GM19025 (cell line): ENCODE data around the gene RORB.

ENCODE experiments used
- ATAC-seq: cut with Tn5 transposase; IDR thresholded peaks from one replicate; pipeline ENCODE4 v1.9.1; 2021; ENCODE audit warnings: mild to moderate bottlenecking, low read depth, moderate library complexity; ENCODE audit not compliant: unreplicated experiment

Gene RORB

DNA sequence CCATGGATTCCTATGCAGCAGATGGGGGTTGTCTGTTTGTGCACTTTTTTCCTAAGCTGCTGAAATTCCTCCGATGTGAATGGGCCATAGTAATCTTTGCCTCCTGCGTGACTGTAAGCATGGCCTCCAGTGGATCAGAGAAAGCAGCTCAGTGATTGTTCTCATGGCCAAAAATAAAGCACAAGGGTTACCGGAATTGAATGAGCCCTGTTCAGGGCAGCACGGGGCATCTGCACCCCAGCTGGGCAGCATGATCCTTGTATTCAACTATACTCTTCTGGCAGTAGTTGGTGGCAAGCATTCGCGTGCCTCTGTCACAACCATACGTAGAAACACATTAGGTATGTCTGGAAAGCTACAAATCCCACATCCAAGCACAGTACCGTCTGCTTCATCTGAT lies 193.9 kb downstream of the RORB start:
- ATAC-seq = no peak

DNA sequence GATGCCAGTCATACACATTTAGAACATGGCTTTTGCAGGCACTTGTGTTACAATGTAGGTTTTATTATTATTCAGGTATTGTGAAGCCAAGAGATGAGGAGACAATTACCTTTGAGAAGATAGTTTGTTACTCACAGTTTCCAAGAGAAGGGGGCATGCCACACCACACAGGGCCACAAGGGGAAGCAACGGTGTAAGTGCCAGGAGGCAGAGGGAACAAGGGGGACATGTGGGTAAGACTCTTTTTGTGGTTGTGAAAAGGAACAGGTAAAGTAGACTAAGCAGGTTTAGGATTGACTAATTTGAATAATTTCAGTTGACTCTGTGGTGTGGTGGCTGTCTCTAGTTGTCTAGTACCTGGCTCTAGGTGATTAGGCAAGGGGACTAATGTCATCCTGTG lies 199.4 kb downstream of the RORB start:
- no peak for ATAC-seq

DNA sequence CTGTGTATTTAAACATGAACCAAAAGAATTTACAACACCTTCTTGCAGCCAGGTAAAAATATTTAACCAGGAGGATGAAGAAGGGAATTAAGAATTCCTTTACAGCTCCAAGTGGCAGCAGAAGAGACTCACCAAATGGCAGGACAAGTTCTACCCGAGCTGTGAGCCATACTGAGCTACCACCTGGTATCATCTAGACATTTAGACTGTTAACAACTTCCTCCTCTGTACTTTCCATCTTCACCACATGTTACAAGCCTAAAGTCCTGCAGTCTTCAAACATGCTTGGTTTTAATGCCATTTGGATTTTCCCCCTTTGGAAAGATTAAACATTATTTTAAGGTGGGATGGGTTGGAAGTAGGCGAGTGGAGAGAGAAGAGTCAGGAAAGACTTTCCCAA lies 200.4 kb downstream of the RORB start:
- no peak for ATAC-seq

DNA sequence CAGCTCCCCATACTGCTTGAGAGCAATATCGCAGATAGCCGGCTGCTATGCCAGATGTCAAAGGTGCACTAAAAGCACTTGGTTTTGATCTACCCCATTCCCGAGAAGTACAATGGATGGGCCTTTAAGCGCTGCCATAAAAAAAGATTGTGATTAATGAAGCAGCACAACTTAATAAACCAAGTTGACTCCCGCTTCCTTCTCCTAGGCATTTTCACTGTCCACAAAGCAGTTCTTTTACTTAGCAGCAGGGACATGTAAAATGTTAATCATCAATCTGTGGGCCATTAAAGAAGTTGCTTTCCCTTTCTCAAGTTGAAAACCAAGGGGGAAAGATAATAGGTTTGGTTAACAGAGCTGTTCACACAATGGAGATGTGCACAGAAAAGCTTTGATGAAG lies 214.2 kb downstream of the RORB start:
- ATAC-seq = no peak

DNA sequence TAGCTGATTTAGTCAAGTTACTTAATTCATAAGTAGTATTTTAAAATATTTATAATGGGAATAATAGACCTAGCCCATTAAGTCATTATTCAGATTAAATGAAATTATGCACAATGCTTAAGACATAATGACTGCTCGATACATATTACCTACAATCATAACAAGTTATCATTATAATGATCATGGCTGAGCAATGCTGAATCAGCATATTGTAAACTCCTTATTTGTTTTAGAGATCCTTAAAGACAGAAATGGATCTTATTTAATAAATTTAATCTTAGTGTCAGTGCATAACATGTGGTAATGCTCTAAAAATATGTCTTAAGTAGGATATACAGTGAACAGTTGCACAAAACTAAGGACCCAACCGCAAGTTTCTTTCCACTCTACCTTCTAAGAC lies 221.6 kb downstream of the RORB start:
- no peak for ATAC-seq

DNA sequence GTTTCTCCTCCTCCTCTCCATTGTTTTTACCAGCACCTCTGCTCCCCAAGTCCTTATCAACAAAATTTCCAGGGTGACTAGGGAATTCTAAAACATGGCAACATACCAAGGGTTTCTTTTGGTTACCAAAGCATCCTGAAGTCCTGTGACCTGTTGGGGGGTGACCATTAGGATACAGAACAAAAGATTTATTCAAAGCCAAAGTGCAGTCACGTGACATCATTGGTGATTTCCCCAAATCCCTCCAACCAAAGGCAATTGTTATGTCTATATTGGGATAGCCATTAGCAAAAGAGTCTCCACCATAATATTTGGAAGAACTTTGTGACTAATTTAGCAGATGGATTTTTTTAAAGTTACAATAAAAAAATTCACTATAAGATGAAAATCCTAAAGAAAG lies 222.2 kb downstream of the RORB start:
- no peak for ATAC-seq

DNA sequence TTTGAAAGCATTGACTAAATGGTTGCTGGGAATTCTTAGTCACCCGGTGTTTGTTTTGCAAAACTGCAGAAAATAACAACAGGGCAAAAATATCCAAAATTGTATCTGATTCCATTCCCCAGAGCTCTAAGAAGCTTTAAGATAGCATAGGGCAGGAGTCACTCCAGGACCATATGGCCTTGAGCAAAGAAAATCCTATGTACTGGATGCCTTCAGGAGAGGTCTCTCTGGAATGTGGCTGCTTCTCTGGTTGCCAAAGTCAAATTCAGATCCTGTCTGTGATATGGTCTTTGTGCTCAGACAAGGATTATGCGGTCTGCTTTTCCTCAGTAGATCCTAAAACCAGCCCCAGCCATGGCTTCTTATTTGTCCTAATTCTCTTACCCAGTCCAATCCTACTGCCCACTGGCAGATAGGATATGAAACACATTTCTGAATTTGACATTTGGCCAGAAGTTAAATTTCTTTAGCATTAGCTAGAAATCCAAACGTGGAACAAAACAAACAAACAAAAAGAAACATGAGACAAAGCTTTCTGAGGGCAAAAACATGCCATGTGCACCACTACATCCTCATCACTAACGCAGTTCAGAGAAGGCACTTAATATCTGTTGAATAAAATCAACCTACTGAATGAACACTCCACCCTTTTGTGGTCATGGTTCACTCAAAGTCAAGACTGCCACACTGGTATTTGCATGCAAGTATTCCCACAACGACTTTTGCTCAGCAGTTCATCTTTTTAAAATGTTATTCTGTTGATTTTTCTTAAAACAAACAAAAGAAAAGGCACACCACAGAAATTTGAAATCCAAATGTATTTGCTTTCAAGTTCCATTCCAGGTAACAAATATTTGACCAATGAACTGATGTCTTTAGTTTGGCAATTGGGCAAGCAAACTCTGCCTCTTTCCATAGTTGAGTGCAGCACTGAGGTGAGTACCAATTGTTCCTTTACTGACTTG lies 224.8 kb downstream of the RORB start:
- no peak for ATAC-seq

DNA sequence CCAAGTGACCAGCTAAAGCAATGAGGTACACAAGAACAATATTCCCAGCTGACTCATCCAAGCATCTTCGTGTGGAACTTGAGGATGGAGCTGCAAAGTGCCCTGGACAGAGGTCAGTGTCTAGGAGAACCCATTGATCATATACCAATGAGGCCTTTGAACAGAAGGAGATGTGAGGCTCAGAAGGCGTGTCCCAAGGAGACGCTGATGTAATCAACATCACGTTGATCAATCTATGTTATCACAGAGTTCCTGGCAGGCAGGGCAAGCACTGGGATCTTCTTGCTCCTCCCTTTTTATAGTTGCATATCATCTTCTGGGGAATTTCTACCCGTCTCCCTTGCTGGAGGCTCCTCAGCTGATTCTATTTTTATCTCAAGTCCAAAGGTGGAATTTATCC lies 227.2 kb downstream of the RORB start:
- ATAC-seq = no peak

DNA sequence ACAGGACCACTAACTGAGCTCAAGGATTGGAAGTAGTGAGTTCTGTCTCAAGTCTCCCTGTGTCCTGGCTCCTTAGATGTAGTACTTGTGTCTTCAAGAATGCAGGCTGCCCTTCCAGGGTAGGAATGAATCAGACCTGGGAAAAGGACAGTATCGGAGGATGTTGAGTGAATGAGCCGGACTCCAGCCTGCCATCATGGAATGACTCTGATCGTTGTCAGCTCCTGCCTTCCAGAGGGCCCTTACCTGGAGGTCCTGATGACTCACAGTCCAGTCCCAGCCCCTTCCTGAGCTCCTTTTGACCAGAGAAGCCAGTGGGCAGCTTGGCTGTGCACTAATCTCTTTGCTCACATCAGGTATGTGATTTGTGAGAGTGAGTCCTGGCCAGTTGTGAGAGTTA lies 229.4 kb downstream of the RORB start:
- ATAC-seq = no peak

DNA sequence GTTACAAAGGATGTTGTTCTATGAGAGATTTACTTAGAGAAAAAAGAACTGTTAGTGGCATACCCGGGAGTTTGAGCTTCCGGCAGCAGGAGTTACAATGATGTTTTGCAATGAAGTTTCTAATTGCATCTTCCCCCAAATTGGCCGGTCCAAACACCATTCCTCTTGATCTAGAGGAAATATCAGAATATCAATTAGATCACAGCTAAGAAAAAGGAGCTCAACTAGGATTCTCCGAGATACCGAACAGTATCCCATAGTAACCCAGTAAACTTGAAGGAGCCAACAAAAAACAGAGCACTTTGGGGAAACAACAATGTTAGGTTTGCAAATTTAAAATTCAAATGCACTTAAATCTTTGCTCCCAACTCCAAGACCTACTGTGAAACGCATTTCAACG lies 231.0 kb downstream of the RORB start:
- no peak for ATAC-seq

DNA sequence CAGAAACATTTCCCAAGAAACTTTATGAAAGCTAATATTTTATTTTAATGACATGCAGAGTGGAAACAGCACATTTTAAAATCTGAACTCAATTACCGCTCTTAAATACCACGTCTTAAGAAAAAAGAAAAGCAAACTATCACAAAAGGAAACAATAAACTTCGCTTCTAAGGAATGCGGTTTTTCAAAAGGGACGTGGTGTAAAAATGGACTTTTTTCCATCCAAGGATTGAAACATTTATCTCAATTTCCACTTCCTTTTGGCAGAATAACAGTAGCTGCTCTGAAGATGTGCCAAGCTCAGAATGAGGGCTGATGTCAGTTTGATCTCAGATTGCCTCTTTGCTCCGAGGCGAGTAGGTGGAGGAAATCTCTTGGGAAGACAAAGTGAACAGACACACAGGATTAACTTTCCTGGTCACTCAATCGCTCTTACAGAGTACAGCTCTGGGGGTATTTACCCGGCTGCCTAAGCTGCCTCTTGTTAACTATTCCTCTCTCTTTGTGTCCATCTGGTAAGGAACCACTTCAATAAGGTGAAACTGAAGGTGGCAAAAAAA lies 232.1 kb downstream of the RORB start:
- no peak for ATAC-seq

DNA sequence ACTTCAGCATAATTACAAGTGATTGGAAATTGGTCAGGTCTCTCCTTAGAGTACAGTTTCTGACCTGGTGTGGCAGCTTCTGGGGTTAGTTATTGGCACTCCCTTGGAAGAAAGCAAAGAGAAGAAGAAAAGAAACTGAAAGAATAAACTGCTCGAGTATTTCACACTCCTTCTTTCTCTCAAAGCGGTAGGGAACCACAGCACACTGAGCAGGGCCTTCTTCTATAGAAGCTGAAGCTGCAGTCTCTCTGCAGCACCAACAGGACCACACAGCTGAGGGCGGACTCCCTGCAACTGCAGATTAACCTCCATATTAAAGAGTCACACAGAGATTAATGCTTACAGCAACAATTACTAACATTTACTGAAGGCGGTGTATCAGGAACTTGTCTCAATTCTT lies 238.6 kb downstream of the RORB start:
- ATAC-seq = no peak

DNA sequence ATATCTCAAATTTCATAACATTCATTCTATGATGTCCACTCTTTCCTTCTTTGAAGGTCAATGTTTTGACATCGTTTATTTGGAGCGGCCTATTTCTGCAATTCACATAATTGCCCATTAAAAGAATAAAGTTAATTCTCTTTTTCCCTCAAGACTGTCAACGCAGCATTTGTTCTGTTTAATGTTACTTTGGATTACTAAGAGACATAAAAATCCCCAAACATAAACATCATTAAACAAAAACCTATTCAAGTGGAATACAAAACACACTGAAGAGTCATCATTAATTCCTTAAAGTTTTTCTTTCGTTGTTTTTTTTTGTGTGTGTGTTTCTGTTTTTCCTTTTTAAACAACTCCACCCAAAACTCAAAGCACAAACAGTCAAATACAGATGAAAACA lies 239.5 kb downstream of the RORB start:
- ATAC-seq = no peak

DNA sequence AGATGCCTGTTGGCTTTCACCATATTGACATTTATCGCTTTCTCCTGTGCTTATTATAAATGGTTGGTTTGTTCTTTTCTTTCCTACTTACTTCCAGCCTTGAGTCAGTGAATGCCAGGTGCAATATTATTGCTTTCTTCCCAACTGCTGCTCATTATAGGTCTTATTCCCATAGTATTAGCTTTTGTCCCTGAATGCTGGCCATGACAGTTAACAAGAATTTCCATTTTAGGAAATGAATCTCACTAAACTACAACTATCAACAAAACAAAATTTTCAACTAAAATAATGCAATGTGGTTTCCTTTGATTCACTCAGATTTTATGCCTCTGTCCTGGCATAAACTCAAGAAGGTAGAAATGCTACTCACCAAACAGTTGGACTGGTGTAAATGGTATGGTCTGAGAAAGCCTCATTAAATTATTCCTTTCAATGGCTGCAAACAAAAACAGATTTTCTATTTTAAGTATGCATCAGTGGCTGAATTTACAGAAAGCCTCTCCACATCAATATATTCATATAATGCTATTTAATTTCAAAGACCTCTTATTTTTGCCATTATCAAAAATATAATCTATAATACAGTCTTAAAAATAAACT lies 245.2 kb downstream of the RORB start:
- no peak for ATAC-seq
